Stimulated activated CD8-positive, alpha-beta memory T cell treated with anti-CD3 and anti-CD28 coated beads, Interleukin-7, amount 100 ng/mL, for 24 hours (primary cell): Measurements from ENCODE around the gene RPN2.

ENCODE experiments used
- DNase-seq: peaks from one replicate; pipeline ENCODE4 v3.0.0-alpha.2; 2020; ENCODE audit warnings: low read depth

RPN2 gene

GRCh38 chr20:37266940-37267666 is 88.0 kb downstream of the RPN2 start:
- DNase-seq = no peak

GRCh38 chr20:37267667-37268313 is 88.7 kb downstream of the RPN2 start:
- no peak for DNase-seq

- no peak for DNase-seq
These were observed 91.7 kb downstream of the RPN2 start for GRCh38 chr20:37270576-37271420.

GRCh38 chr20:37271421-37271768 is 92.3 kb downstream of the RPN2 start:
- no peak for DNase-seq

GRCh38 chr20:37273988-37274387 is 94.9 kb downstream of the RPN2 start:
- DNase-seq = no peak

- DNase-seq = no peak
These were observed 95.9 kb downstream of the RPN2 start for GRCh38 chr20:37274851-37275524.

- DNase-seq = no peak
These were observed 97.5 kb downstream of the RPN2 start for GRCh38 chr20:37276494-37277252.

- DNase-seq = no peak
These were observed 98.1 kb downstream of the RPN2 start for GRCh38 chr20:37277253-37277593.

GRCh38 chr20:37278966-37279590 is 99.9 kb downstream of the RPN2 start:
- DNase-seq = no peak

GRCh38 chr20:37279820-37280219 is 100.7 kb downstream of the RPN2 start:
- DNase-seq = no peak

GRCh38 chr20:37280403-37280802 is 101.3 kb downstream of the RPN2 start:
- DNase-seq = no peak

- no peak for DNase-seq
These were observed 103.4 kb downstream of the RPN2 start for GRCh38 chr20:37282556-37282955.

- no peak for DNase-seq
These were observed 104.5 kb downstream of the RPN2 start for GRCh38 chr20:37283530-37284195.

GRCh38 chr20:37284691-37285161 is 105.6 kb downstream of the RPN2 start:
- DNase-seq = no peak

GRCh38 chr20:37285664-37286374 is 106.7 kb downstream of the RPN2 start:
- DNase-seq = no peak

GRCh38 chr20:37288091-37288490 is 109.0 kb downstream of the RPN2 start:
- DNase-seq = no peak

GRCh38 chr20:37290158-37290810 is 111.2 kb downstream of the RPN2 start:
- no peak for DNase-seq
